Uterus (tissue), 4 donors: ENCODE measurements around the gene RBM12. TPM values are rescaled to one million over a fixed set of nuclear protein-coding genes. Genes with fewer than 3 reads are reported as not detected.

Experiments
- DNase-seq, 2 donors: peaks; one replicate each; pipeline ENCODE4 v3.0.0-alpha.2; 2019 to 2020
- H3K27ac ChIP-seq, 2 donors: fragments of 200-600 bp; sonication (generic); 1 replicate in 1 of 2; 2 replicates in 1 of 2; pipeline ENCODE4 v1.5.1; 2016 to 2018
- H3K27me3 ChIP-seq, 2 donors: fragments of 200-600 bp; sonication (generic); one replicate each; pipeline ENCODE4 v1.5.1; 2018 to 2019; ENCODE audit warnings: control low read depth in 1 of 2
- H3K36me3 ChIP-seq, 2 donors: fragments of 200-600 bp; sonication (generic); one replicate each; pipeline ENCODE4 v1.5.1; 2019; ENCODE audit warnings: control low read depth in 1 of 2
- H3K4me1 ChIP-seq, 2 donors: fragments of 200-600 bp; sonication (generic); one replicate each; pipeline ENCODE4 v1.5.1; 2018 to 2019; ENCODE audit warnings: control low read depth in 1 of 2
- H3K4me3 ChIP-seq, 2 donors: fragments of 200-600 bp; sonication (generic); 1 replicate in 1 of 2; 2 replicates in 1 of 2; pipeline ENCODE4 v1.5.1; 2018 to 2019; ENCODE audit warnings: mild to moderate bottlenecking in 1 of 2
- H3K9me3 ChIP-seq, 2 donors: fragments of 200-600 bp; sonication (generic); one replicate each; pipeline ENCODE4 v1.5.1; 2019; ENCODE audit warnings: control low read depth in 1 of 2
- POLR2A ChIP-seq, 2 donors: fragments of 450-650 bp; IDR thresholded peaks; one replicate each; pipeline ENCODE4 v1.6.1; 2016; ENCODE audit warnings: antibody characterized with exemption in 2 of 2, mild to moderate bottlenecking in 1 of 2, moderate library complexity in 1 of 2
- intact Hi-C: fragments of 100-400 bp; cut with DNase I; formaldehyde crosslinking; loops from one replicate; pipeline ENCODE4 v1.15.1; 2023; ENCODE audit warnings: low total_unique reads
- total RNA-seq, 4 donors: library from RNA; depleted of rRNA in 3 of 4; stranded (reverse); fragments of >200 nt in 3 of 4; gene quantifications; one replicate each; pipeline versions ENCODE4 v1.1.0 to v1.2.4, GENCODE V29; 2014 to 2023
- TF ChIP-seq, protein P1 (sequence below), 4 experiments: fragments of 200-600 bp in 2 of 4; fragments of 450-650 bp in 2 of 4; sonication (generic) in 2 of 4; IDR thresholded peaks; one replicate each; pipeline ENCODE4 v1.5.1; 2016 to 2019; ENCODE audit warnings: antibody characterized with exemption in 4 of 4, mild to moderate bottlenecking in 2 of 4, moderate library complexity in 1 of 4
- donor health status: DM: yes; HTN: yes; CAD: no.

Gene RBM12
- total RNA-seq, 4 donors from 2014 or later: 9.5 to 105 (median 54.4) TPM

GRCh38 chr20:35702824-35703695 is 38.4 kb upstream of the RBM12 start:
- no peak for TF ChIP-seq POLR2A (IDR thresholded peaks at IDR 0.05)
- TF ChIP-seq, protein P1, sequence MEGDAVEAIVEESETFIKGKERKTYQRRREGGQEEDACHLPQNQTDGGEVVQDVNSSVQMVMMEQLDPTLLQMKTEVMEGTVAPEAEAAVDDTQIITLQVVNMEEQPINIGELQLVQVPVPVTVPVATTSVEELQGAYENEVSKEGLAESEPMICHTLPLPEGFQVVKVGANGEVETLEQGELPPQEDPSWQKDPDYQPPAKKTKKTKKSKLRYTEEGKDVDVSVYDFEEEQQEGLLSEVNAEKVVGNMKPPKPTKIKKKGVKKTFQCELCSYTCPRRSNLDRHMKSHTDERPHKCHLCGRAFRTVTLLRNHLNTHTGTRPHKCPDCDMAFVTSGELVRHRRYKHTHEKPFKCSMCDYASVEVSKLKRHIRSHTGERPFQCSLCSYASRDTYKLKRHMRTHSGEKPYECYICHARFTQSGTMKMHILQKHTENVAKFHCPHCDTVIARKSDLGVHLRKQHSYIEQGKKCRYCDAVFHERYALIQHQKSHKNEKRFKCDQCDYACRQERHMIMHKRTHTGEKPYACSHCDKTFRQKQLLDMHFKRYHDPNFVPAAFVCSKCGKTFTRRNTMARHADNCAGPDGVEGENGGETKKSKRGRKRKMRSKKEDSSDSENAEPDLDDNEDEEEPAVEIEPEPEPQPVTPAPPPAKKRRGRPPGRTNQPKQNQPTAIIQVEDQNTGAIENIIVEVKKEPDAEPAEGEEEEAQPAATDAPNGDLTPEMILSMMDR (IDR thresholded peaks at IDR 0.05): no peak
- H3K4me3 ChIP-seq: no peak overlapping the region
- no peak overlapping the region for H3K27ac ChIP-seq
- H3K9me3 ChIP-seq: no peaks in the 10 kb centered on the region
- DNase-seq: peak in 1 of 2 donors; percentile 11
- H3K27me3 ChIP-seq: no peaks in the 10 kb centered on the region
- intact Hi-C loops: no loop called here
- H3K4me1 ChIP-seq: peaks cover 0 to 6% of the 10 kb centered on the region in 2 donors
- H3K36me3 ChIP-seq: no peaks in the 10 kb centered on the region

DNA sequence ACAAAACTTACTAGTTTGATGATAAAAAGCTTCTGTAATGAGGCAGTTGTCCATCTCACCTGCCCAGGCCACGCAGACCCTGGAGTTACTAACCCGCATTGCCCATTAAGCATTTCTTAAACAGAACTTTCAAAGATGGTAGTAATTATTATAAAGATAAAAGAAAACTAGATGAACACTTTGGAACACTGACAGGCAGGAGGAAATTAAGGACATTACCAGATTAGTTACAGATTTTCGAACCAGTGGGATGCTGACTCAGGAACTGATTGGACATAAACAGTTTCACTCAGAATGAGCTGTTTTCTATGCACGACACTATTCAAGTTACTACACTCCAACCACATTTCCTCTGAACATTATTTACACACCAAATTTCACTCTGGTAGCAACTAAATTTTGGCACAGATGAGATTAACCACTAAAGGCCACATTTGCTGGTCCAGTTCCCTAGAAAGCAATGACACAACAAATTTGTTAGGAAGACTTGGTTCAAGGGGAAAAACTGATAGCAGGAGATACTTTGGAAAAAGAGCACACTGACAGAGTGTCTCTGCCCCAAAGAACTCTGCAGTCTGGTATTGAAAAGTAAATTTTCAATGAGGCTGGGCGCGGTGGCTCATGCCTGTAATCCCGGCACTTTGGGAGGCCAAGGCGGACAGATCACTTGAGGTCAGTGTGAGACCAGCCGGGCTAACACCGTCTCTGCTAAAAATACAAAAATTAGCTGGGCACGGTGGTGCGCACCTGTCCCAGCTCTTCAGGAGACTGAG is 37.5 kb upstream of the RBM12 start:
- DNase-seq: peak in 1 of 2 donors; percentile 3
- no peaks in the 10 kb centered on the region for H3K9me3 ChIP-seq
- intact Hi-C loops: no loop called here
- H3K36me3 ChIP-seq: no peaks in the 10 kb centered on the region
- peaks cover 0 to 14% of the 10 kb centered on the region in 2 donors for H3K4me1 ChIP-seq
- no peak for TF ChIP-seq POLR2A (IDR thresholded peaks at IDR 0.05)
- TF ChIP-seq, protein P1 (IDR thresholded peaks at IDR 0.05): no peak
- H3K27me3 ChIP-seq: no peaks in the 10 kb centered on the region
- no peak overlapping the region for H3K27ac ChIP-seq
- H3K4me3 ChIP-seq: no peak overlapping the region

DNA sequence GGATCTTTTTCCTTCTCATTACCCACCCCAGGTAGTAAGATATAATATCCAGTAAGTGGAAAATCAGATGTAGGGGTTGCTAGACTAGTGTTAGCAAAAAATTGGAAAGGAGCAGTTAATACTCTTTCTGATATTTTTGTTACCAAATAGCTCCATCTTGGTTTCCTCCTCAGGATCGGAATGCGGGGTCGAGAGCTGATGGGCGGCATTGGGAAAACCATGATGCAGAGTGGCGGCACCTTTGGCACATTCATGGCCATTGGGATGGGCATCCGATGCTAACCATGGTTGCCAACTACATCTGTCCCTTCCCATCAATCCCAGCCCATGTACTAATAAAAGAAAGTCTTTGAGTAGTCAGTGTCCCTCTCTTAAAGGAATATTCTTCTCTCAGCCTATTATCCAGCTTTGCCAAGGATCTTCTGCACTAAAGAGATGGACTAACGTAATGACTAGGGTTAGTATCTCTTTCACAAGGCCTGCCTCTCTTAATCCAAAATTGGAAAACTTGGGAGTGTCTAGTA is 36.0 kb upstream of the RBM12 start:
- Histone ChIP-seq H3K4me1 (peaks cover 0 to 14% of the 10 kb centered on the region in 2 donors), H3K36me3 (no peaks in the 10 kb centered on the region), H3K9me3 (no peaks in the 10 kb centered on the region), H3K27ac (peak overlapping the region; percentile 82 to 91), H3K4me3 (no peak overlapping the region), H3K27me3 (no peaks in the 10 kb centered on the region)
- DNase-seq: no peak
- intact Hi-C loops: no loop called here
- TF ChIP-seq, protein P1 (IDR thresholded peaks at IDR 0.05): no peak
- no peak for TF ChIP-seq POLR2A (IDR thresholded peaks at IDR 0.05)

DNA sequence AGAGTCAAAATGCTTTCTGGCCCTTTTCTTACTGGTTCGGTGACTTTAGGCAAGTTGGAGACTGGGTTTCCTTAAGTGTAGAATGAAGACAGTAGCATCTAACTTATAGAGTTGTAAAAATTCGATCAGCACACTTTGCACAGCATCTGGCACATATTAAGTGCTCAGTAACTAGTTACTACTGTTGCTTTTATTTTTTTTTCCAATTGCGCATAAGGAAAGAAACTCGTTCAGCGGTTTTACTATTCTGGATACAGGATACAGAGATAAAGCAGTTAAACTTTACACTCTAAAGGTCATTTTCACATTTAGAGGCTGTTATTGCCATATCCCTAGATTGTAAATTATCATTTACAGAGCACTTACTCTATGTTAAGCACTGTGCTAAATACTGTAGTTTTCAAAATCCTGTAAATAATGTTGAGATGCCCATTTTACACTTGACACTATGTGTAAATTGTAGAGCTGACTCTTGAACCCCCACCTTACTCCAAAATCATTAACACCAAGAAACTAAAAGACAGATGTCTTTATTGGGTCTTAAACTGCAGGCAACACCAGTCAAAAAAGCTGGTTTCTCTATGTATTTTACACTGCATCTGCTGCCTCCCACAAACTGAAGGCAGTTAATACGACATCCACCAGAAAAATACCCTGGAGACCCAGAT is 35.4 kb upstream of the RBM12 start:
- peak overlapping the region; percentile 78 to 94 for H3K4me3 ChIP-seq
- H3K36me3 ChIP-seq: no peaks in the 10 kb centered on the region
- DNase-seq: no peak
- peak overlapping the region; percentile 82 to 91 for H3K27ac ChIP-seq
- no peaks in the 10 kb centered on the region for H3K27me3 ChIP-seq
- intact Hi-C loops: no loop called here
- H3K4me1 ChIP-seq: peaks cover 0 to 14% of the 10 kb centered on the region in 2 donors
- TF ChIP-seq, protein P1 (IDR thresholded peaks at IDR 0.05): no peak
- TF ChIP-seq POLR2A (IDR thresholded peaks at IDR 0.05): no peak
- H3K9me3 ChIP-seq: no peaks in the 10 kb centered on the region
